ENCODE measurements around the gene S100A8.

Gene S100A8

GRCh38 chr1:153400244-153400643 is 9.4 kb upstream of the S100A8 start:
- Mint-ChIP-seq H3K4me1 (no peaks in the 10 kb centered on the region), H3K9me3 (no peaks in the 10 kb centered on the region), H3K27ac (no peak overlapping the region), H3K27me3 (peaks cover 9% of the 10 kb centered on the region), H3K4me3 (no peak overlapping the region)
- no peak for ATAC-seq
- DNase-seq = no peak

- H3K27me3 Mint-ChIP-seq = peaks cover 12% of the 10 kb centered on the region
- no peak overlapping the region for H3K4me3 Mint-ChIP-seq
- no peak overlapping the region for H3K27ac Mint-ChIP-seq
- ATAC-seq (no peak), DNase-seq (no peak)
- no peaks in the 10 kb centered on the region for H3K4me1 Mint-ChIP-seq
- H3K9me3 Mint-ChIP-seq = no peaks in the 10 kb centered on the region
Observed at GRCh38 chr1:153399401-153400055, 8.7 kb upstream of the S100A8 start.

- DNase-seq (no peak), ATAC-seq (no peak)
- peaks cover 16% of the 10 kb centered on the region for H3K27me3 Mint-ChIP-seq
- H3K4me3 Mint-ChIP-seq = no peak overlapping the region
- no peaks in the 10 kb centered on the region for H3K4me1 Mint-ChIP-seq
- no peak overlapping the region for H3K27ac Mint-ChIP-seq
- no peaks in the 10 kb centered on the region for H3K9me3 Mint-ChIP-seq
Observed at GRCh38 chr1:153397924-153398651, 7.2 kb upstream of the S100A8 start.

GRCh38 chr1:153397051-153397923 is 6.4 kb upstream of the S100A8 start:
- no peak overlapping the region for H3K4me3 Mint-ChIP-seq
- no peaks in the 10 kb centered on the region for H3K9me3 Mint-ChIP-seq
- DNase-seq (no peak), ATAC-seq (no peak)
- H3K27me3 Mint-ChIP-seq = peaks cover 20% of the 10 kb centered on the region
- no peaks in the 10 kb centered on the region for H3K4me1 Mint-ChIP-seq
- H3K27ac Mint-ChIP-seq = no peak overlapping the region

- peaks cover 20% of the 10 kb centered on the region for H3K27me3 Mint-ChIP-seq
- DNase-seq (no peak), ATAC-seq (no peak)
- no peak overlapping the region for H3K27ac Mint-ChIP-seq
- H3K4me3 Mint-ChIP-seq = no peak overlapping the region
- H3K9me3 Mint-ChIP-seq = no peaks in the 10 kb centered on the region
- no peaks in the 10 kb centered on the region for H3K4me1 Mint-ChIP-seq
Observed at GRCh38 chr1:153396461-153396860, 5.6 kb upstream of the S100A8 start.

GRCh38 chr1:153395776-153396175 is 4.9 kb upstream of the S100A8 start:
- Mint-ChIP-seq H3K9me3 (no peaks in the 10 kb centered on the region), H3K27me3 (peaks cover 20% of the 10 kb centered on the region), H3K4me3 (no peak overlapping the region), H3K27ac (no peak overlapping the region), H3K4me1 (no peaks in the 10 kb centered on the region)
- no peak for DNase-seq
- ATAC-seq = no peak

- Mint-ChIP-seq H3K4me3 (no peak overlapping the region), H3K27ac (no peak overlapping the region), H3K9me3 (no peaks in the 10 kb centered on the region), H3K27me3 (peaks cover 20% of the 10 kb centered on the region), H3K4me1 (no peaks in the 10 kb centered on the region)
- no peak for ATAC-seq
- DNase-seq = no peak
Observed at GRCh38 chr1:153395136-153395685, 4.3 kb upstream of the S100A8 start.

GRCh38 chr1:153394391-153394790 is 3.5 kb upstream of the S100A8 start:
- no peak for ATAC-seq
- H3K27ac Mint-ChIP-seq = no peak overlapping the region
- H3K27me3 Mint-ChIP-seq = peaks cover 20% of the 10 kb centered on the region
- H3K4me1 Mint-ChIP-seq = no peaks in the 10 kb centered on the region
- no peak for DNase-seq
- H3K4me3 Mint-ChIP-seq = no peak overlapping the region
- H3K9me3 Mint-ChIP-seq = no peaks in the 10 kb centered on the region

- no peak for DNase-seq
- Mint-ChIP-seq H3K9me3 (no peaks in the 10 kb centered on the region), H3K4me3 (no peak overlapping the region), H3K27ac (no peak overlapping the region), H3K27me3 (peaks cover 20% of the 10 kb centered on the region), H3K4me1 (no peaks in the 10 kb centered on the region)
- no peak for ATAC-seq
Observed at GRCh38 chr1:153393926-153394325, 3.1 kb upstream of the S100A8 start.

- H3K4me1 Mint-ChIP-seq = no peaks in the 10 kb centered on the region
- no peaks in the 10 kb centered on the region for H3K9me3 Mint-ChIP-seq
- no peak overlapping the region for H3K27ac Mint-ChIP-seq
- H3K27me3 Mint-ChIP-seq = peaks cover 20% of the 10 kb centered on the region
- DNase-seq (no peak), ATAC-seq (no peak)
- H3K4me3 Mint-ChIP-seq = no peak overlapping the region
Observed at GRCh38 chr1:153392822-153393221, 1.9 kb upstream of the S100A8 start.

- ATAC-seq (no peak), DNase-seq (no peak)
- Mint-ChIP-seq H3K4me1 (no peaks in the 10 kb centered on the region), H3K4me3 (no peak overlapping the region), H3K27me3 (peaks cover 20% of the 10 kb centered on the region), H3K27ac (no peak overlapping the region), H3K9me3 (no peaks in the 10 kb centered on the region)
Observed at GRCh38 chr1:153392258-153392657, 1.4 kb upstream of the S100A8 start.

GRCh38 chr1:153389973-153390879 is 647 bp downstream of the S100A8 start:
- ATAC-seq (no peak), DNase-seq (no peak)
- Mint-ChIP-seq H3K4me1 (peaks cover 5% of the 10 kb centered on the region), H3K27me3 (peaks cover 11% of the 10 kb centered on the region), H3K4me3 (no peak overlapping the region), H3K27ac (no peak overlapping the region), H3K9me3 (no peaks in the 10 kb centered on the region)

GRCh38 chr1:153389401-153389800 is 1.5 kb downstream of the S100A8 start:
- DNase-seq (no peak), ATAC-seq (no peak)
- Mint-ChIP-seq H3K27me3 (peaks cover 8% of the 10 kb centered on the region), H3K4me1 (peaks cover 5% of the 10 kb centered on the region), H3K9me3 (no peaks in the 10 kb centered on the region), H3K27ac (no peak overlapping the region), H3K4me3 (no peak overlapping the region)

GRCh38 chr1:153387785-153388184 is 3.1 kb downstream of the S100A8 start:
- no peak for ATAC-seq
- H3K4me3 Mint-ChIP-seq = no peak overlapping the region
- no peak overlapping the region for H3K27ac Mint-ChIP-seq

GRCh38 chr1:153387001-153387400 is 3.9 kb downstream of the S100A8 start:
- Mint-ChIP-seq H3K4me1 (peaks cover 5% of the 10 kb centered on the region), H3K27ac (no peak overlapping the region), H3K4me3 (no peak overlapping the region), H3K27me3 (peaks cover 16% of the 10 kb centered on the region), H3K9me3 (peaks cover 5 to 11% of the 10 kb centered on the region in 2 donors)
- DNase-seq = no peak
- no peak for ATAC-seq

More at GRCh38 chr1:153387785-153388184, 3.1 kb downstream of the S100A8 start:
- H3K4me1 Mint-ChIP-seq = peaks cover 5% of the 10 kb centered on the region
- DNase-seq = no peak
- peaks cover 9% of the 10 kb centered on the region for H3K27me3 Mint-ChIP-seq
- H3K9me3 Mint-ChIP-seq = peaks cover 0 to 3% of the 10 kb centered on the region in 2 donors

Measured in stimulated activated naive CD8-positive, alpha-beta T cell treated with anti-CD3 and anti-CD28 coated beads, Interleukin-15, amount 100 ng/mL, for 72 hours (primary cell).